Measurements from ENCODE around the gene NKIRAS2.
"Not testable (repeated sequence)": the region's sequence is repeated elsewhere in the genome, so short reads cannot be mapped to it uniquely, and the experiment has no call there.

Gene NKIRAS2

GRCh38 chr17:42010266-42010680 is 9.6 kb upstream of the NKIRAS2 start:
- Mint-ChIP-seq H3K4me3 (peak overlapping the region; percentile 70), H3K4me1 (ENCODE audit: low read depth) (peaks cover 67% of the 10 kb centered on the region), H3K36me3 (ENCODE audit: low read depth) (peaks cover 51% of the 10 kb centered on the region), H3K27ac (peak overlapping the region; percentile 90)
- H3K9me3 Mint-ChIP-seq; H3K27me3 Mint-ChIP-seq; intact Hi-C loops (cut with micrococcal nuclease): not testable (repeated sequence)

- Mint-ChIP-seq H3K9me3 (no peaks in the 10 kb centered on the region), H3K36me3 (ENCODE audit: low read depth) (peaks cover 48% of the 10 kb centered on the region), H3K4me1 (ENCODE audit: low read depth) (peaks cover 67% of the 10 kb centered on the region), H3K27me3 (no peaks in the 10 kb centered on the region), H3K4me3 (no peak overlapping the region), H3K27ac (peak overlapping the region; percentile 90)
- intact Hi-C loops (cut with micrococcal nuclease) = no loop called here
Measured at GRCh38 chr17:42010898-42011516, 8.9 kb upstream of the NKIRAS2 start.

DNA sequence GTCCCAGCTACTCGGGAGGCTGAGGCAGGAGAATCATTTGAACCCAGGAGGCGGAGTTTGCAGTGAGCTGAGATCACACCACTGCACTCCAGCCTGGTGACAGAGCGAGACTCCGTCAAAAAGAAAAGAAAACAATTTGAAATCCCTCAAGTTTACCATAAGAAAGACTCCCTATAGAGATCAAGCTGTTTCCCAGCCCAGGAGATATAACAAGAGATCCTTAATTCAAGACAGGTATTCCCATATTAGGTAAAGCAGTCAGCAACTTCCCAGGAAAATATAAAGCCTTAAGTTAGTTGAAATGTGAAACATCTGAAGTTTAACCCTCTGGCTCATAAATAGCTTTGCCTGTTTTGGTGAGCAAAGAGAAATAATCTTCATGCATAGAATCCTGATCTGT is 7.5 kb upstream of the NKIRAS2 start:
- Mint-ChIP-seq H3K4me1 (ENCODE audit: low read depth) (peaks cover 62% of the 10 kb centered on the region), H3K36me3 (ENCODE audit: low read depth) (peaks cover 52% of the 10 kb centered on the region), H3K27ac (peak overlapping the region; percentile 90)
- intact Hi-C loops (cut with micrococcal nuclease); H3K27me3 Mint-ChIP-seq; H3K9me3 Mint-ChIP-seq; H3K4me3 Mint-ChIP-seq: not testable (repeated sequence)

DNA sequence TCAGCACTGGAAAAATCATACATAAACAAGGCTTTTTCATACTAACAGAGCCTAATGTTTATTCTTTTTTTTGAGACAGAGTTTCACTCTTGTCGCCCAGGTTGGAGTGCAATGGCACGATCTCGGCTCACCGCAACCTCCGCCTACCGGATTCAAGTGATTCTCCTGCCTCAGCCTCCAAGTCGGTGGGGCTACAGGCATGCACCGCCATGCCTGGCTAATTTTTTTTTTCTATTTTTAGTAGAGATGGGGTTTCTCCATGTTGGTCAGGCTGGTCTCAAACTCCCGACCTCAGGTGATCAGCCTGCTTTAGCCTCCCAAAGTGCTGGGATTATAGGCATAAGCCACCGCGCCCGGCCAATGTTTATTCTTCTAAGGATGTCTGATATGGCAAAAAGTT is 6.2 kb upstream of the NKIRAS2 start:
- peaks cover 74% of the 10 kb centered on the region for H3K4me1 Mint-ChIP-seq (ENCODE audit: low read depth)
- H3K9me3 Mint-ChIP-seq; H3K27me3 Mint-ChIP-seq; intact Hi-C loops (cut with micrococcal nuclease); H3K4me3 Mint-ChIP-seq: not testable (repeated sequence)
- H3K36me3 Mint-ChIP-seq (ENCODE audit: low read depth) = peaks cover 58% of the 10 kb centered on the region
- H3K27ac Mint-ChIP-seq = peak overlapping the region; percentile 28

GRCh38 chr17:42016411-42016831 is 3.5 kb upstream of the NKIRAS2 start:
- H3K4me1 Mint-ChIP-seq (ENCODE audit: low read depth) = peaks cover 70% of the 10 kb centered on the region
- H3K27ac Mint-ChIP-seq = peak overlapping the region; percentile 99
- peaks cover 54% of the 10 kb centered on the region for H3K36me3 Mint-ChIP-seq (ENCODE audit: low read depth)
- no peaks in the 10 kb centered on the region for H3K9me3 Mint-ChIP-seq
- H3K27me3 Mint-ChIP-seq = no peaks in the 10 kb centered on the region
- peak overlapping the region; percentile 99 for H3K4me3 Mint-ChIP-seq
- intact Hi-C loops (cut with micrococcal nuclease) = loop anchor here (2.0 to 5.0 kb wide), 2 partner anchors 50 to 166 kb away; partner anchors contain the start of genes CNP and KCNH4

GRCh38 chr17:42016941-42017865 is 2.7 kb upstream of the NKIRAS2 start, which contains the start of gene DNAJC7:
Gene DNAJC7, minus strand, starts transcription at chr17:42017439. Its CDS starts 23 bp downstream, at chr17:42017416.
- Mint-ChIP-seq H3K4me1 (ENCODE audit: low read depth) (peaks cover 70% of the 10 kb centered on the region), H3K27ac (peak within 1 kb of the TSS; percentile 99), H3K9me3 (no peaks in the 10 kb centered on the region), H3K27me3 (no peaks in the 10 kb centered on the region), H3K36me3 (ENCODE audit: low read depth) (peaks cover 54% of the 10 kb centered on the region), H3K4me3 (peak within 1 kb of the TSS; percentile 99)
- intact Hi-C loops (cut with micrococcal nuclease) = loop anchor here (2.0 to 5.0 kb wide), 2 partner anchors 50 to 165 kb away; partner anchors contain the start of genes CNP and KCNH4

DNA sequence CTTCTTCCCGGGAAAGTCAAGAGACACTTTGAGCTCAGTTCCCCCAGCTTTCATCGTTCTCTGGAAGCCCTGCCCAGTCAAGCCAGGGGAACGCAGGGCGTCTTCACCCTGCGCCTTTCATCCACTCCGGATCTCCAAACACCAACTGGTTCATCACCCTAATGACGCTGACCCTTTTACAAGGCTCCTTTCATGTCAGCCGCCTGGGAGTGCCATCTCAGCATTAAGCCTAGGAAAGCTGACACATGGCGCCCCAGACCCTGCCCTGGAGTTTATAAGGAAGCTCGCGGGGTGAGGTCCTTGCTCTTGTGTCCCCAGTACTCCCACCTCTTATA is 2.1 kb upstream of the NKIRAS2 start:
- H3K4me3 Mint-ChIP-seq = peak overlapping the region; percentile 99
- H3K4me1 Mint-ChIP-seq (ENCODE audit: low read depth) = peaks cover 70% of the 10 kb centered on the region
- peaks cover 54% of the 10 kb centered on the region for H3K36me3 Mint-ChIP-seq (ENCODE audit: low read depth)
- H3K27me3 Mint-ChIP-seq = no peaks in the 10 kb centered on the region
- H3K27ac Mint-ChIP-seq = peak overlapping the region; percentile 99
- intact Hi-C loops (cut with micrococcal nuclease) = loop anchor here (2.0 to 5.0 kb wide), 2 partner anchors 51 to 164 kb away; partner anchors contain the start of genes CNP and KCNH4
- no peaks in the 10 kb centered on the region for H3K9me3 Mint-ChIP-seq

DNA sequence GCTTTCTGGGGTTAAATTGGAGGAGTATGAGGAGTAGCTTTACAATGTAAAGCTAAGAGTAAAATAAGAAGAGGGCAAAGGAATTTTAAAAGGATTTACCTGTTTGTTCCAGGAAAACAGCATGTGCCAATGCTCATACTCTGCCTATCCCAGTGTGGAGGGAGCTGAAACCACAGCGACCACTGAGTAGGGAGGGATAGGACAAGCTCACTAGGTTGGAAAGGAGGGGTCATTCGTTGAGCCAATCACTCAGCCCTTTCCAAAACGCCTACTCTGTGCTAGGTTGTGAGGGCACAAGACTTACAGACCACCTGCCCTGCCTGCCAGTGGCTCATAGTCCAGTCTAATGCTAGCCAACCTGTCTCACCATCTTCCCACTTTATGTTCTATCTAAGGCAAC is 1.6 kb upstream of the NKIRAS2 start:
- Mint-ChIP-seq H3K4me3 (peak overlapping the region; percentile 99), H3K27me3 (no peaks in the 10 kb centered on the region), H3K27ac (peak overlapping the region; percentile 99), H3K9me3 (no peaks in the 10 kb centered on the region), H3K4me1 (ENCODE audit: low read depth) (peaks cover 68% of the 10 kb centered on the region), H3K36me3 (ENCODE audit: low read depth) (peaks cover 57% of the 10 kb centered on the region)
- intact Hi-C loops (cut with micrococcal nuclease) = loop anchor here (5.0 kb wide), 1 partner anchor 164 kb away; the partner anchor contains the start of gene KCNH4

GRCh38 chr17:42018988-42019387 is 902 bp upstream of the NKIRAS2 start:
- H3K4me3 Mint-ChIP-seq = no peak overlapping the region
- intact Hi-C loops (cut with micrococcal nuclease) = loop anchor here (5.0 kb wide), 1 partner anchor 163 kb away; the partner anchor contains the start of gene KCNH4
- no peaks in the 10 kb centered on the region for H3K9me3 Mint-ChIP-seq
- peaks cover 70% of the 10 kb centered on the region for H3K4me1 Mint-ChIP-seq (ENCODE audit: low read depth)
- H3K36me3 Mint-ChIP-seq (ENCODE audit: low read depth) = peaks cover 63% of the 10 kb centered on the region
- no peak overlapping the region for H3K27ac Mint-ChIP-seq
- no peaks in the 10 kb centered on the region for H3K27me3 Mint-ChIP-seq

- not testable (repeated sequence) for H3K27me3 Mint-ChIP-seq, H3K9me3 Mint-ChIP-seq
- Mint-ChIP-seq H3K36me3 (ENCODE audit: low read depth) (peaks cover 65% of the 10 kb centered on the region), H3K4me3 (peak overlapping the region; percentile 82), H3K4me1 (ENCODE audit: low read depth) (peaks cover 77% of the 10 kb centered on the region), H3K27ac (peak overlapping the region; percentile 85)
- intact Hi-C loops (cut with micrococcal nuclease) = loop anchor here (10.0 kb wide), 1 partner anchor 264 kb away; the partner anchor contains the start of gene STAT5A
Measured at GRCh38 chr17:42020845-42021244, 955 bp downstream of the NKIRAS2 start.

- H3K36me3 Mint-ChIP-seq (ENCODE audit: low read depth) = peaks cover 53% of the 10 kb centered on the region
- H3K9me3 Mint-ChIP-seq = no peaks in the 10 kb centered on the region
- H3K27me3 Mint-ChIP-seq = no peaks in the 10 kb centered on the region
- peak overlapping the region; percentile 54 for H3K4me3 Mint-ChIP-seq
- intact Hi-C loops (cut with micrococcal nuclease) = loop anchor here (2.0 to 10.0 kb wide), 2 partner anchors 93 to 261 kb away; partner anchors contain the start of gene STAT5A
- H3K27ac Mint-ChIP-seq = peak overlapping the region; percentile 95
- H3K4me1 Mint-ChIP-seq (ENCODE audit: low read depth) = peaks cover 88% of the 10 kb centered on the region
Measured at GRCh38 chr17:42023524-42024349, 3.8 kb downstream of the NKIRAS2 start.

DNA sequence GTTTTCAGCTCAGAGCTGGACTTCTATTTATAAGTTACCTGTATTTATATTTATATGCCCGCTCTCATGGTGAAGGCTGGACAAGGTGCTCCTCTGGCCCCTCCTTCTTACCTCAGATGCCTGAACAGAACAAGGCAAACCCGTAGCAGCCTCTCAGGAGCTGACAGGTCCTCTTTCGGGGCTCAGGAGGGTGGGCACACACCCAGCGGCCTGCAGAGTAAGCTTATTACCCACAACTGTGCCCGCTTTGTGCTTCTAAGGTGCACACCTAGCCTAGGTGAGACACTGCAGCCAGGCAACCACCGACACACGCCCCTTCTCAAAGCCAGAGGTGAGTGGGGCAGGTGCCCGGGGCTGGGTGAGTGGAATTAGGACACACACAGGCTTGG is 5.3 kb downstream of the NKIRAS2 start:
- no peaks in the 10 kb centered on the region for H3K9me3 Mint-ChIP-seq
- intact Hi-C loops (cut with micrococcal nuclease) = loop anchor here (2.0 to 10.0 kb wide), 2 partner anchors 92 to 260 kb away; partner anchors contain the start of gene STAT5A
- peak overlapping the region; percentile 95 for H3K27ac Mint-ChIP-seq
- peaks cover 80% of the 10 kb centered on the region for H3K4me1 Mint-ChIP-seq (ENCODE audit: low read depth)
- no peak overlapping the region for H3K4me3 Mint-ChIP-seq
- H3K27me3 Mint-ChIP-seq = no peaks in the 10 kb centered on the region
- H3K36me3 Mint-ChIP-seq (ENCODE audit: low read depth) = peaks cover 53% of the 10 kb centered on the region

GRCh38 chr17:42025936-42026335 is 6.0 kb downstream of the NKIRAS2 start:
- Mint-ChIP-seq H3K4me1 (ENCODE audit: low read depth) (peaks cover 74% of the 10 kb centered on the region), H3K4me3 (no peak overlapping the region), H3K9me3 (no peaks in the 10 kb centered on the region), H3K27me3 (no peaks in the 10 kb centered on the region), H3K27ac (peak overlapping the region; percentile 44), H3K36me3 (ENCODE audit: low read depth) (peaks cover 48% of the 10 kb centered on the region)
- intact Hi-C loops (cut with micrococcal nuclease) = loop anchor here (2.0 to 10.0 kb wide), 2 partner anchors 91 to 259 kb away; partner anchors contain the start of gene STAT5A
